Measurements from ENCODE around the gene DEGS2. TPM values are rescaled to one million over a fixed set of nuclear protein-coding genes. Genes with fewer than 3 reads are reported as not detected.

DEGS2 gene
- total and polyA plus RNA-seq, 2 experiments from 2014 or later = 0.63 to 2.2 TPM

DNA sequence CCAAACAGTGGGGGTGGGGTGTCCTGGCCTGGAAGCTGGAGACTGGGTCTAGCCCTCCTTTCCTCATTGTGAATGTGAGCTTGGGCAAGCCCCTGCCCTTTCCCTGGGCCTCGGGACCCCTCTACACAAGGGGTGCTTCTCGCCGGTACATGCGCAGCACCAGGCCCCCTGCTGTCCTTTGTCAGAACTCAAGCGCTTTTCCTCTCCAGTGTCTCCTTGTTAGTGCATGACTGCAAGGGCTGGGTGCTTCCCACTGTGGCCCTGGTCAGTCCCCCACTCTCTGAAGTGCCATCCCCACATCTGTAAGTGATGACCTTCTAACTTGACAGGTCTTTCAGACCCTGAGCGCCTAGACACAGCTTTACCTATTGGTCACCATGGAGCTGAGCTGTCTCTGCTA, 44.2 kb downstream of the DEGS2 start (continued):
- TF ChIP-seq, protein P1, sequence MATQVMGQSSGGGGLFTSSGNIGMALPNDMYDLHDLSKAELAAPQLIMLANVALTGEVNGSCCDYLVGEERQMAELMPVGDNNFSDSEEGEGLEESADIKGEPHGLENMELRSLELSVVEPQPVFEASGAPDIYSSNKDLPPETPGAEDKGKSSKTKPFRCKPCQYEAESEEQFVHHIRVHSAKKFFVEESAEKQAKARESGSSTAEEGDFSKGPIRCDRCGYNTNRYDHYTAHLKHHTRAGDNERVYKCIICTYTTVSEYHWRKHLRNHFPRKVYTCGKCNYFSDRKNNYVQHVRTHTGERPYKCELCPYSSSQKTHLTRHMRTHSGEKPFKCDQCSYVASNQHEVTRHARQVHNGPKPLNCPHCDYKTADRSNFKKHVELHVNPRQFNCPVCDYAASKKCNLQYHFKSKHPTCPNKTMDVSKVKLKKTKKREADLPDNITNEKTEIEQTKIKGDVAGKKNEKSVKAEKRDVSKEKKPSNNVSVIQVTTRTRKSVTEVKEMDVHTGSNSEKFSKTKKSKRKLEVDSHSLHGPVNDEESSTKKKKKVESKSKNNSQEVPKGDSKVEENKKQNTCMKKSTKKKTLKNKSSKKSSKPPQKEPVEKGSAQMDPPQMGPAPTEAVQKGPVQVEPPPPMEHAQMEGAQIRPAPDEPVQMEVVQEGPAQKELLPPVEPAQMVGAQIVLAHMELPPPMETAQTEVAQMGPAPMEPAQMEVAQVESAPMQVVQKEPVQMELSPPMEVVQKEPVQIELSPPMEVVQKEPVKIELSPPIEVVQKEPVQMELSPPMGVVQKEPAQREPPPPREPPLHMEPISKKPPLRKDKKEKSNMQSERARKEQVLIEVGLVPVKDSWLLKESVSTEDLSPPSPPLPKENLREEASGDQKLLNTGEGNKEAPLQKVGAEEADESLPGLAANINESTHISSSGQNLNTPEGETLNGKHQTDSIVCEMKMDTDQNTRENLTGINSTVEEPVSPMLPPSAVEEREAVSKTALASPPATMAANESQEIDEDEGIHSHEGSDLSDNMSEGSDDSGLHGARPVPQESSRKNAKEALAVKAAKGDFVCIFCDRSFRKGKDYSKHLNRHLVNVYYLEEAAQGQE (IDR thresholded peaks at IDR 0.05; ENCODE audit: unreplicated experiment) = no peak
- TF ChIP-seq, protein P2, sequence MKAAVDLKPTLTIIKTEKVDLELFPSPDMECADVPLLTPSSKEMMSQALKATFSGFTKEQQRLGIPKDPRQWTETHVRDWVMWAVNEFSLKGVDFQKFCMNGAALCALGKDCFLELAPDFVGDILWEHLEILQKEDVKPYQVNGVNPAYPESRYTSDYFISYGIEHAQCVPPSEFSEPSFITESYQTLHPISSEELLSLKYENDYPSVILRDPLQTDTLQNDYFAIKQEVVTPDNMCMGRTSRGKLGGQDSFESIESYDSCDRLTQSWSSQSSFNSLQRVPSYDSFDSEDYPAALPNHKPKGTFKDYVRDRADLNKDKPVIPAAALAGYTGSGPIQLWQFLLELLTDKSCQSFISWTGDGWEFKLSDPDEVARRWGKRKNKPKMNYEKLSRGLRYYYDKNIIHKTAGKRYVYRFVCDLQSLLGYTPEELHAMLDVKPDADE (IDR thresholded peaks at IDR 0.05) = no peak
- TF ChIP-seq STAT1 (IDR thresholded peaks at IDR 0.05; ENCODE audit: unreplicated experiment) = no peak
- TF ChIP-seq EZH2 (IDR thresholded peaks at IDR 0.05; ENCODE audit: low read depth, unreplicated experiment) = no peak

DNA sequence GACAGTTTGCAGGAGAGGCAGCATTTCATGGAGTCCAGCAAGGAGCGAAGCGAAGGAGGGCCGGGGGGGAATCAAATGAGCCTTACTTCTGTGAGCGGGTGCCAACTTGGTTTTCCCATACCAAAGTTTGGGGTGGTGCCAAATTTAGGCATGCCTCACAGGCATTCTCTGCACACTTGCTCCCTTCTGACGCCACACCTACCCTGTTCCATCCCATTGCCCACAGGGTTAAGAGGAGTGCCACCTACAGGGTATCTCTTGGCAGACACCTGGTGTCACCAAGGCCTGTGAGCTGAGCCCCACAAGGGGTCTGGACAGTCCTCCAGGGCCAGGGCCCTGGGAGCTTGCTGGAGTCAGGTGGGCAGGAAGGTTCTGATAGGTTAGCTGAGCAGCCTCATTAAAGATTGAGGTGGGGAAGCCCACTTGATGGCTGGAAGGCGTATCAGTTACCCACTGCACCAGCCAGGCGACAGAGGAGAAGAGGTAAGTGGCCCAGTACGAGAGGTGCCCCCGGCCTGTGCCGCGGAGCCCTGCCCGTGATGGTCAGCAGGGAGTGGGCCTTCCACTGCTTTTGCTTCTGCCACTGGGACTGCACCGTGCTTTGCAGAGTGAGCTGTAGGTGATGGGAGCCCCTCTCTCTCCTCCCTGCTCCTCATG, 45.2 kb downstream of the DEGS2 start:
- Histone ChIP-seq H3K27ac (ENCODE audit: low read depth) (no peak overlapping the region), H3F3A (replicated peaks; ENCODE audit: low read depth) (no peaks in the 10 kb centered on the region), H3K36me3 (ENCODE audit: insufficient read depth) (no peaks in the 10 kb centered on the region), H3K79me2 (replicated peaks; ENCODE audit: insufficient read depth) (no peaks in the 10 kb centered on the region), H3K4me3 (no peak overlapping the region), H2AFZ (no peak overlapping the region), H3K27me3 (ENCODE audit: insufficient read depth) (no peaks in the 10 kb centered on the region), H3K4me2 (no peak overlapping the region), H4K20me1 (replicated peaks; ENCODE audit: insufficient read depth) (no peaks in the 10 kb centered on the region), H3K9me2 (ENCODE audit: insufficient read depth) (no peaks in the 10 kb centered on the region), H3K4me1 (ENCODE audit: insufficient read depth) (no peaks in the 10 kb centered on the region)
- DNase-seq (ENCODE audit: low spot score) (no peak), ATAC-seq (no peak; the same call in 2 of the 3 replicates)
- Mint-ChIP-seq H3K4me1 (peaks cover under 1% of the 10 kb centered on the region; the same call in 2 of the 3 replicates), H3K9me3 (no peaks in the 10 kb centered on the region), H3K4me3 (no peak overlapping the region), H3K36me3 (ENCODE audit: low read depth) (no peaks in the 10 kb centered on the region; the same call in 2 of the 3 replicates), H3K27ac (no peak overlapping the region), H3K27me3 (ENCODE audit: insufficient read depth, low read depth, poor library complexity) (peaks cover 5% of the 10 kb centered on the region)
- TF ChIP-seq ZNF114 (CRISPR knock-in tag; IDR thresholded peaks at IDR 0.05) (no peak), EZH2phosphoT487 (IDR thresholded peaks at IDR 0.05; ENCODE audit: unreplicated experiment) (no peak), CREB1 (CRISPR knock-in tag; IDR thresholded peaks at IDR 0.05; ENCODE audit: low read depth) (no peak), STAT1 (IDR thresholded peaks at IDR 0.05; ENCODE audit: unreplicated experiment) (no peak), NANOG (IDR thresholded peaks at IDR 0.05; ENCODE audit: borderline replicate concordance) (no peak), EZH2 (IDR thresholded peaks at IDR 0.05; ENCODE audit: low read depth, unreplicated experiment) (no peak), POLR2AphosphoS5 (IDR thresholded peaks at IDR 0.05; ENCODE audit: low read depth) (no peak), JUNB (IDR thresholded peaks at IDR 0.05; ENCODE audit: unreplicated experiment) (no peak)
- TF ChIP-seq, protein P3, sequence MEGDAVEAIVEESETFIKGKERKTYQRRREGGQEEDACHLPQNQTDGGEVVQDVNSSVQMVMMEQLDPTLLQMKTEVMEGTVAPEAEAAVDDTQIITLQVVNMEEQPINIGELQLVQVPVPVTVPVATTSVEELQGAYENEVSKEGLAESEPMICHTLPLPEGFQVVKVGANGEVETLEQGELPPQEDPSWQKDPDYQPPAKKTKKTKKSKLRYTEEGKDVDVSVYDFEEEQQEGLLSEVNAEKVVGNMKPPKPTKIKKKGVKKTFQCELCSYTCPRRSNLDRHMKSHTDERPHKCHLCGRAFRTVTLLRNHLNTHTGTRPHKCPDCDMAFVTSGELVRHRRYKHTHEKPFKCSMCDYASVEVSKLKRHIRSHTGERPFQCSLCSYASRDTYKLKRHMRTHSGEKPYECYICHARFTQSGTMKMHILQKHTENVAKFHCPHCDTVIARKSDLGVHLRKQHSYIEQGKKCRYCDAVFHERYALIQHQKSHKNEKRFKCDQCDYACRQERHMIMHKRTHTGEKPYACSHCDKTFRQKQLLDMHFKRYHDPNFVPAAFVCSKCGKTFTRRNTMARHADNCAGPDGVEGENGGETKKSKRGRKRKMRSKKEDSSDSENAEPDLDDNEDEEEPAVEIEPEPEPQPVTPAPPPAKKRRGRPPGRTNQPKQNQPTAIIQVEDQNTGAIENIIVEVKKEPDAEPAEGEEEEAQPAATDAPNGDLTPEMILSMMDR (conservative IDR thresholded peaks at IDR 0.05; ENCODE audit: low read depth in 2 of 2) = no peak; a peak in 1 of 4 replicates
- TF ChIP-seq, protein P4, sequence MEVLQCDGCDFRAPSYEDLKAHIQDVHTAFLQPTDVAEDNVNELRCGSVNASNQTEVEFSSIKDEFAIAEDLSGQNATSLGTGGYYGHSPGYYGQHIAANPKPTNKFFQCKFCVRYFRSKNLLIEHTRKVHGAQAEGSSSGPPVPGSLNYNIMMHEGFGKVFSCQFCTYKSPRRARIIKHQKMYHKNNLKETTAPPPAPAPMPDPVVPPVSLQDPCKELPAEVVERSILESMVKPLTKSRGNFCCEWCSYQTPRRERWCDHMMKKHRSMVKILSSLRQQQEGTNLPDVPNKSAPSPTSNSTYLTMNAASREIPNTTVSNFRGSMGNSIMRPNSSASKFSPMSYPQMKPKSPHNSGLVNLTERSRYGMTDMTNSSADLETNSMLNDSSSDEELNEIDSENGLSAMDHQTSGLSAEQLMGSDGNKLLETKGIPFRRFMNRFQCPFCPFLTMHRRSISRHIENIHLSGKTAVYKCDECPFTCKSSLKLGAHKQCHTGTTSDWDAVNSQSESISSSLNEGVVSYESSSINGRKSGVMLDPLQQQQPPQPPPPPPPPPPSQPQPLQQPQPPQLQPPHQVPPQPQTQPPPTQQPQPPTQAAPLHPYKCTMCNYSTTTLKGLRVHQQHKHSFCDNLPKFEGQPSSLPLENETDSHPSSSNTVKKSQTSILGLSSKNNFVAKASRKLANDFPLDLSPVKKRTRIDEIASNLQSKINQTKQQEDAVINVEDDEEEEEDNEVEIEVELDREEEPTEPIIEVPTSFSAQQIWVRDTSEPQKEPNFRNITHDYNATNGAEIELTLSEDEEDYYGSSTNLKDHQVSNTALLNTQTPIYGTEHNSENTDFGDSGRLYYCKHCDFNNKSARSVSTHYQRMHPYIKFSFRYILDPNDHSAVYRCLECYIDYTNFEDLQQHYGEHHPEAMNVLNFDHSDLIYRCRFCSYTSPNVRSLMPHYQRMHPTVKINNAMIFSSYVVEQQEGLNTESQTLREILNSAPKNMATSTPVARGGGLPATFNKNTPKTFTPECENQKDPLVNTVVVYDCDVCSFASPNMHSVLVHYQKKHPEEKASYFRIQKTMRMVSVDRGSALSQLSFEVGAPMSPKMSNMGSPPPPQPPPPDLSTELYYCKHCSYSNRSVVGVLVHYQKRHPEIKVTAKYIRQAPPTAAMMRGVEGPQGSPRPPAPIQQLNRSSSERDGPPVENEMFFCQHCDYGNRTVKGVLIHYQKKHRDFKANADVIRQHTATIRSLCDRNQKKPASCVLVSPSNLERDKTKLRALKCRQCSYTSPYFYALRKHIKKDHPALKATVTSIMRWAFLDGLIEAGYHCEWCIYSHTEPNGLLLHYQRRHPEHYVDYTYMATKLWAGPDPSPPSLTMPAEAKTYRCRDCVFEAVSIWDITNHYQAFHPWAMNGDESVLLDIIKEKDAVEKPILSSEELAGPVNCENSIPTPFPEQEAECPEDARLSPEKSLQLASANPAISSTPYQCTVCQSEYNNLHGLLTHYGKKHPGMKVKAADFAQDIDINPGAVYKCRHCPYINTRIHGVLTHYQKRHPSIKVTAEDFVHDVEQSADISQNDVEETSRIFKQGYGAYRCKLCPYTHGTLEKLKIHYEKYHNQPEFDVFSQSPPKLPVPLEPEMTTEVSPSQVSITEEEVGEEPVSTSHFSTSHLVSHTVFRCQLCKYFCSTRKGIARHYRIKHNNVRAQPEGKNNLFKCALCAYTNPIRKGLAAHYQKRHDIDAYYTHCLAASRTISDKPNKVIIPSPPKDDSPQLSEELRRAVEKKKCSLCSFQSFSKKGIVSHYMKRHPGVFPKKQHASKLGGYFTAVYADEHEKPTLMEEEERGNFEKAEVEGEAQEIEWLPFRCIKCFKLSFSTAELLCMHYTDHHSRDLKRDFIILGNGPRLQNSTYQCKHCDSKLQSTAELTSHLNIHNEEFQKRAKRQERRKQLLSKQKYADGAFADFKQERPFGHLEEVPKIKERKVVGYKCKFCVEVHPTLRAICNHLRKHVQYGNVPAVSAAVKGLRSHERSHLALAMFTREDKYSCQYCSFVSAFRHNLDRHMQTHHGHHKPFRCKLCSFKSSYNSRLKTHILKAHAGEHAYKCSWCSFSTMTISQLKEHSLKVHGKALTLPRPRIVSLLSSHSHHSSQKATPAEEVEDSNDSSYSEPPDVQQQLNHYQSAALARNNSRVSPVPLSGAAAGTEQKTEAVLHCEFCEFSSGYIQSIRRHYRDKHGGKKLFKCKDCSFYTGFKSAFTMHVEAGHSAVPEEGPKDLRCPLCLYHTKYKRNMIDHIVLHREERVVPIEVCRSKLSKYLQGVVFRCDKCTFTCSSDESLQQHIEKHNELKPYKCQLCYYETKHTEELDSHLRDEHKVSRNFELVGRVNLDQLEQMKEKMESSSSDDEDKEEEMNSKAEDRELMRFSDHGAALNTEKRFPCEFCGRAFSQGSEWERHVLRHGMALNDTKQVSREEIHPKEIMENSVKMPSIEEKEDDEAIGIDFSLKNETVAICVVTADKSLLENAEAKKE (CRISPR knock-in tag; IDR thresholded peaks at IDR 0.05) = no peak
